GM21786 (cell line): Measurements from ENCODE around the gene KRT76.

Source experiments
- ATAC-seq: cut with Tn5 transposase; IDR thresholded peaks from one replicate; pipeline ENCODE4 v1.9.1; 2021; ENCODE audit not compliant: unreplicated experiment

Gene KRT76

GRCh38 chr12:52776913-52777395 lies at the start of gene KRT76:
Gene KRT76, minus strand, starts transcription at chr12:52777345. Its CDS starts 54 bp downstream, at chr12:52777291.
- ATAC-seq = no peak

DNA sequence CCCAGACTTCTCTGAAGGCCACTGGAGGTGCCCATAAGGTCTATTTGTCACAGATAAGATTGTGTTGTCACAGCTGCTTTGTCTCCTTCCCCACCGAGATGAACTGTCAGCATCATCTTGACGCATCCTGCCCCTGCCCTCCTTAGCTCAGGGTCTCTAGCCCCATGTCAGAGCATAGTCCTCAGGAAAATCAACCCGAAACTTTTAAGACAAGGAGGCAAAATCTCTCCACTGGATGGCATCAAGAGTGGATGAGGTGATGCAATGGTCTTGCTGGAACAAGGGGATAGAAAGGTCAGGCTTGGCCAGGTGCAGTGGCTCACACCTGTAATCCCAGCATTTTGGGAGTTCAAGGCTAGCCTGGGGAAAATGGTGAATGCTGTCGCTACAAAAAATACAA lies 48.8 kb upstream of the KRT76 start:
- ATAC-seq = no peak

DNA sequence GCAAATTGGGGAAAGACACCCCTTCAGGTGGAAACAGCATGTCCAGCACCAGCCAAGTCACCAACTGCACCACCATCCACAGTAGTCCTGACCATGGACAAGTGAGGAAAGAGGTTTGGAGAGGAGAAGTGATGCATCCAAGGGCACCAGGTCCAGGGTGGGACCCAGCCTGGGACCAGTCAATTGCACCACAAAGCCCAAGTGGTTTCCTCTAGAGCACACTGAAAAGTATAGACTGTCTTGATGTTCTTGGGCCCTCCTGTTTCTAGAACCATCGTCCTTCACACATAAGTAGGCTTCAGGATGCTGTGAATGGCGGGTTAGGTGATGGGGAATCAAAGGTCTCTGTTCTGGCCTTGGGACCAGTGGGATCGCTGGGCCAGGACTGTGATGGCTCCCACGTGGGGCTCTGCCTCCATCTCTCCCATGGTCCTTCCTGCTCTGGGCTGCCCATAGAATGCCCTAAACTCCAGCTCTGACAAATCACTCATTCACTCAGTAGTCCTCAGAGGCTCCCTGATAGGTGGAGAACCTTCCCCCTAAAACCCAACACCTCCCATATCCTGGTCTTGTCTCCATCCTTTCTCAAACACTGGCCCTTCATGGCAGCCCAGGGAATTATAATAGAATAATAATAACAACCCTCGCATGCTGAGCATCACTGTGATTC lies 47.7 kb upstream of the KRT76 start:
- ATAC-seq = no peak

DNA sequence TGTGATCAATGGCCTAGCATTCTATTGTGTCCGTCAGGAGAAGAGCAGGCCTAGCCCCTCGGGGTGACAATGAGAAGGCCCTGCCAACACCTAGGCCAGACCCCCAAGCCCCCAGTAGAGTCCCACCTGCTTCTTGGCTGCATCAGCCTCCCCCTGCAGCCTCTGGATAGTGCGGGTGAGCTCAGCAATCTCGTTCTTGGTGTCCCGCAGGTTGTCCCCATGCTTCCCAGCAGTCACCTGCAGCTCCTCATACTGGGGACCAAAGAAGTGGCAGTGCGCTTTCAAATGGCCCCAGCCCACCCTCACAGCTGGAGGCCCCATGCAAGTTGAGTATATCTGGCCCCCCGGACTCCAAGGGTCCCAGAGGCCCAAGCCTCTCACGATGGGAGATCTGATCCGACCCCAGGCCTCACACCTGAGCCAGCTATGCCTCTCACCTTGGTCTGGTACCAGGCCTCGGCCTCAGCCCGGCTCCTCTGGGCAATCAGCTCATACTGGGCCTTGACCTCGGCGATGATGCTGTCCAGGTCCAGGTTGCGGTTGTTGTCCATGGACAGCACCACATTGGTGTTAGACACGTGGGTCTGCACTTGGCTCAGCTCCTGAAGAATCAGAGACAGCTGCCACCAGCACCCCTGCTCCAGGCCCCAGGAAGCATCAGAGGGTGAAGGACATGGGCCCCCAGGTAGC lies 46.8 kb upstream of the KRT76 start:
- no peak for ATAC-seq

GRCh38 chr12:52822771-52823510 lies 45.8 kb upstream of the KRT76 start:
- ATAC-seq = no peak

- ATAC-seq = no peak
Observed at GRCh38 chr12:52821826-52822660, 44.9 kb upstream of the KRT76 start.

DNA sequence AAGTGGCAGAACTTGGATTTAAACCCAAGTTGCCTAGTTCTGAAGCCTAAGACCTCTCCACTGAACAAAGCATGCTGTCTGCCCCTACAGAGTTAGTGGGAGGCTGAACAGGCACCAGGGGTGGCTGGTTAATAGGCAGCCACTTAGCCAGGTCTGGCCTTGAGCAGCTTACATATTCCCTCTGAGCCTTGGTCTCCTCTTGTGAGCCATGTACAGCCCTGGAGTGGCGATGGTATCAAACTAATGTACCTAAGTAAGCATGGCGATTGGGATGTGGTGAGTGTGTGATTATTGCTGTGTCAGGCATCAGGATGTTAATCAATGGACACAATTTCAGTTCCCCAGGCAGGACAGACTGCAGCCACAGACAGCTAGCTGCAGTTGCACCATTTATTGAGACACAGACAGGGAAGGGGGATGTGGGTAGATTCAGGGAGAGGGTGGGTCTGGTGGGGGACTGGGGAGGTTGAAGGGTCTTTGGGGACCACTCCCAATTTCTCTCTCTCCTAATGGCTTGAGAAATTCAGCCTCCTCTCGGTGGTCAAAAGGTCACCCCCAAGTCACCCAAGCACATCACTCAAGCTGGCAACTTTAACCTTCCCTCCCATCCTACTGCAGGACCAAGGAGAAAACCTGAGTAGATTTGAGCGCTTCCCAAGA lies 44.1 kb upstream of the KRT76 start:
- ATAC-seq = no peak

DNA sequence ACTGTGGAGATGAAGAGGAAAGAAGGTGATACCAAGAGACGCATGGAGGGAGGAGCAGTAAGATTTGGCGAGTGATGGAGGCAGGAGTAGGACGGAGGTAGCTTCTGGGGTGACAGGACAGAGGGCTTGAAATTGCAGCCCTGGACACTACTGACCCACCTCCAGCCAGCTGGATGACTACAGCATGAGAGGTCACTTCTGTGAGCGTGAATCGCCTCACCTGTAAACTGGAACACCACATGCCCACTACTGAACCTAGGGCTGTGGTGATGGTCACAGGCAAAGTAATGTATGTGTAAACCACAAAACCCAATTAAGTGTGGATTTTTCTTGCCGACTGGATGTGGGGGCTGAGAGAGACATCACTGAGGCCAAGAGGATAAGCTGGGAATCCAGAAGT lies 43.4 kb upstream of the KRT76 start:
- no peak for ATAC-seq

- no peak for ATAC-seq
Observed at GRCh38 chr12:52819731-52820510, 42.8 kb upstream of the KRT76 start.

- ATAC-seq = no peak
Observed at GRCh38 chr12:52818887-52819420, 41.8 kb upstream of the KRT76 start.

DNA sequence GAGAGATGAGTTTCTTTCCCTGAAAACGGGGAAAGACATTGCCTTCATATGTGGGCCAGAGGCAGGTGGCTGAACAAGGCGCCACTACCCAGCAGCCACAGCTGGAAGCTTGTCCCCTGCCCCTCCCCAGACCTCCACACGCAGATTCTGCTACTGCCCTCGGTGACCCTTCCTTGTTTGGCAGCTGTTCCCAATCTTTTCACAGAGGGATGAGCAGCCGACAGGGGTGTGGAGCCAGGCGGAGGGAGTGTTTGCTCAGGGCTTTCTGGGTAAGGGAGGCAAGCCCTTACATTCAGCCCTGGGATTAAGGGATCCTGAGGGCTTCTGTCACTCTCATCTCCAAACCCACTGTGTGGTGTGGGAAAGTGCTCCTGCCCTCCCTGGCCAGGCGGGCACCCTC lies 41.2 kb upstream of the KRT76 start:
- ATAC-seq = no peak

DNA sequence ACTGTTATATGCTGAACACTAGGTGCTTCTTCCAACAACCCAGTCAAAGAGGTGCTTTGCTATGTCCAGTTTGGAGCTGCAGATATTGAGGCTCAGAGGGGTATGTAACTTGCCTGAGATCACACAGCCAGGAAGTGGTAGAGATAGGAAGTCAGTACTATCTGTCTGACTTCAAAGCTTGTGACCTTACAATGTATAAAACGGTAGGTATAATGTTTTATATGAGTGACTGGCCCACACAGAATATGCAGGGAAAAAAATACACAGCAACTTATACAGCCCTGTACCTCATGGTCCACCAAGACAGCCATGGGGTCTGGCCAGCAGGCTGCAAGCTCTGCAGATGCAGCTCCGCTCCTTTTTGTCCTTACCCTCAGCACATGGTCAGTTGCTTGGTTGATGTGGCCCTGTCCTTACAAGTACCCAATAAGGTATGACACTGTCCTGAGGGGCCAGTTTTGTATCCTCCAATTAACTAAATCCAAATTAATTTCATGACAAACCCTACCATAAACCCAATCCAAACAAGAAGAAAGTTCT lies 40.6 kb upstream of the KRT76 start:
- no peak for ATAC-seq

DNA sequence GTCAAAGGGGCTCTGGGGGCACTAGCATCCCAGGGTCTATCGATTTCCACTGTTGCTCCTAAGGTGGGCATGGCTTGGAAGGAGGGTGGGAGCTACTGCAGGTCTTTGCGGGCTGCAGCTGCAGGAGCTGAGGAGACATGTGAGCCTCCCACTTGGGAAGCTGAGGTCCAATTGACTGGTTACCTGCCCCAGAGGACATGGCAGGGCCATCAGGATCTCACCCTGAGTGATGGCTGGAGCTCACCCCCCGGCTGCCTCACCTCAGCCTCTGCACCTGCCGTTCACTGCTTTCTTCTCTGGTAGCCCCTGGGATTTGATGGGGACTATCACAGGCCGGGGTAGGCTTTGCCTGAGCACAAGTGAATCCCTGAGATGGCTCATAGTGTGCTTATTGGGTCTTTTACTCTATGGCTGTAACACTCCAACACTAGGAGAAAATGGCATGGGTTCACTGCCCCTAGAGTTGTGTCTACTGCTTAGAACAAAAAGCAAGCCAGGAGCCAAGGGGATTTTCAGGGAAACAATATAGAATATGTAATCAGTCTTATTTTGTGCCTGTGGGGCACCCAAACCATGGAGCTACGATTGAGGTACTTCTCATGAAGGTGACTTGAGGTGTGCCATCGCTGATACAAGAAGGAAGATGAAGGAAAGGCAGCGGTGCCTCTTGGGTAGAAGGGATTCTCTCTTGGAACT lies 40.0 kb upstream of the KRT76 start:
- ATAC-seq = no peak

- no peak for ATAC-seq
Observed at GRCh38 chr12:52815676-52816588, 38.8 kb upstream of the KRT76 start.

GRCh38 chr12:52815161-52815560 lies 38.0 kb upstream of the KRT76 start:
- no peak for ATAC-seq

DNA sequence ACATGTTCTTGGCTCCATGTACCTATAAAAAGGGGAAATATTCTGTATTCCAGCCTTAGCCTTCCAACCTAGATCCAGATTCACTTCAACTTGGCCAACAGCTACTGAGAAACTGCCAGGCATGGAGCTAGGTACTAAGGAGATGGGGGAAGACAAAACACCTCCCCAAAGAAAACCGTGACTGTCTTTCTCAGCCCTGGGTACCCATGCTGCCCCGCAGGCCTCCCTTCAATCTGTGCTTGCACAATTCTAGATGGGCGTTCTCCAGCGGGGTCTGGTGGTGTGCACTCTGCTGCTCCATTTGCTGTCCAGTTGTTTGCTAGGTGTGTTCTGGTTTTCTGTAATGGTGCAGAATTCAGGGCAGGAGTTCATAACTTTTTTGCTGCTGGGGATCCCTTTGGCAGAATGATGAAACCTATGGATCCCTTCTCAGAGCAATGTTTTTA lies 37.6 kb upstream of the KRT76 start:
- no peak for ATAC-seq

- no peak for ATAC-seq
Observed at GRCh38 chr12:52813885-52814709, 37.0 kb upstream of the KRT76 start, which contains the start of gene KRT4. Gene KRT4, minus strand, starts transcription at chr12:52814116. Its CDS starts 58 bp downstream, at chr12:52814058.
